Loucy (cell line): ENCODE results near the gene GOLGA8J.
"Not testable (repeated sequence)": the region's sequence is repeated elsewhere in the genome, so short reads cannot be mapped to it uniquely, and the experiment has no call there.

Experiments used
- H2AFZ ChIP-seq: fragments of 200-600 bp; sonication (generic); 2 replicates; pipeline ENCODE4 v1.6.0; 2016; ENCODE audit warnings: antibody characterized with exemption, mild to moderate bottlenecking, low read length, moderate library complexity
- H3F3A ChIP-seq: fragments of 200-600 bp; 2 replicates; pipeline ENCODE4 v1.6.0; 2016; ENCODE audit warnings: antibody characterized with exemption, low read depth, mild to moderate bottlenecking
- H3K27me3 ChIP-seq: fragments of 200-600 bp; sonication (generic); 2 replicates; pipeline ENCODE4 v1.6.1; 2014; ENCODE audit warnings: low read length, mild to moderate bottlenecking; ENCODE audit not compliant: insufficient read depth, poor library complexity, severe bottlenecking
- H3K36me3 ChIP-seq: fragments of 200-600 bp; sonication (generic); 2 replicates; pipeline ENCODE4 v1.6.1; 2016; ENCODE audit warnings: low read length; ENCODE audit not compliant: insufficient read depth
- H3K4me1 ChIP-seq: fragments of 200-600 bp; sonication (generic); 2 replicates; pipeline ENCODE4 v1.5.1; 2014; ENCODE audit warnings: low read length, mild to moderate bottlenecking; ENCODE audit not compliant: insufficient read depth, poor library complexity, severe bottlenecking
- H3K4me2 ChIP-seq: fragments of 200-600 bp; sonication (generic); 2 replicates; pipeline ENCODE4 v1.6.0; 2014; ENCODE audit warnings: antibody characterized with exemption, low read length, low read depth, mild to moderate bottlenecking; ENCODE audit not compliant: poor library complexity, severe bottlenecking
- H3K4me3 ChIP-seq: fragments of 200-600 bp; sonication (generic); 2 replicates; pipeline ENCODE4 v1.5.1; 2014; ENCODE audit warnings: low read length, mild to moderate bottlenecking, mixed read lengths; ENCODE audit not compliant: poor library complexity, severe bottlenecking
- H3K79me2 ChIP-seq: fragments of 200-600 bp; sonication (generic); 2 replicates; pipeline ENCODE4 v1.6.1; 2014; ENCODE audit warnings: low read length; ENCODE audit not compliant: insufficient read depth
- H3K9ac ChIP-seq: fragments of 200-600 bp; sonication (generic); 2 replicates; pipeline ENCODE4 v1.6.0; 2014; ENCODE audit warnings: mild to moderate bottlenecking, low read depth, low read length, moderate library complexity; ENCODE audit not compliant: poor library complexity, severe bottlenecking
- H3K9me2 ChIP-seq: fragments of 200-600 bp; sonication (generic); replicated peaks from 2 replicates; pipeline ENCODE4 v1.6.1; 2016; ENCODE audit warnings: low read depth, low read length, mixed read lengths
- H3K9me3 ChIP-seq: fragments of 200-600 bp; sonication (generic); 2 replicates; pipeline ENCODE4 v1.6.1; 2014; ENCODE audit warnings: mild to moderate bottlenecking, antibody characterized with exemption, low read length, low read depth; ENCODE audit not compliant: insufficient read depth
- H4K20me1 ChIP-seq: fragments of 200-600 bp; sonication (generic); 2 replicates; pipeline ENCODE4 v1.6.0; 2014; ENCODE audit warnings: antibody characterized with exemption, low read length, mild to moderate bottlenecking; ENCODE audit not compliant: insufficient read depth, poor library complexity, severe bottlenecking
- CTCF ChIP-seq: fragments of 200-600 bp; sonication (generic); conservative IDR thresholded peaks from 2 replicates; pipeline ENCODE4 v1.5.1; 2014; ENCODE audit warnings: mild to moderate bottlenecking, antibody characterized with exemption, low read length

GOLGA8J gene

GRCh38 chr15:30130066-30130465, 47.3 kb downstream of the GOLGA8J start:
- TF ChIP-seq CTCF, result 0 out of 2 replicates have a peak, but pooled peaks have one; percentile 9
- not testable (repeated sequence) for H3F3A ChIP-seq

DNA sequence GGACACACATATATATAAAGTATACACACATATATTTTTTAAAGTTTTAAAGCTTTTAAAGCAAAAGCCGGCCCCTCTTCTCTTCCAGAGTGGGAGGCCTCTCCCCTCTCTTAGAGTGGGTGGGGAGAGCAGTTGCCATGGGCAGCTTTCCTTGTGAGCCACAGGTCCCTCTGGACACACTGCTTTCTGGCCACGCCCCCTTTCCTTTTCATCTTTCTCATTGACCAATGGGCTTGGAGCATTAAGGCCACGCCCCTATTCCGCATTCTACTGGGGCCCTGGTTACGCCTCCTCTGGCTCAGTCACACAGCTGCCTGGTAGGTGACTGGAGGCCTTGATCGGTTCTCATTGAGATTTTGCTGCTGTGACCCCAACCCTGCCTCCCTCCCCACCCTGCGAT, 52.0 kb downstream of the GOLGA8J start, which contains the start of gene GOLGA8T:
Gene GOLGA8T, plus strand, starts transcription at position 301 of the 400 bp plus-strand sequence. Its CDS starts 98 bp downstream, at position 399.
- H3K4me2 ChIP-seq, H4K20me1 ChIP-seq, H3K9me2 ChIP-seq, H3K4me1 ChIP-seq, H3K36me3 ChIP-seq, H3K9me3 ChIP-seq, H3K27me3 ChIP-seq, H3K9ac ChIP-seq, H2AFZ ChIP-seq, H3K79me2 ChIP-seq, H3K4me3 ChIP-seq, H3F3A ChIP-seq: not testable (repeated sequence)

More at GRCh38 chr15:30130066-30130465, 47.3 kb downstream of the GOLGA8J start:
- not testable (repeated sequence) for H4K20me1 ChIP-seq, H3K9ac ChIP-seq, H3K4me1 ChIP-seq, H3K4me3 ChIP-seq, H2AFZ ChIP-seq, H3K36me3 ChIP-seq, H3K4me2 ChIP-seq, H3K9me2 ChIP-seq, H3K27me3 ChIP-seq, H3K9me3 ChIP-seq, H3K79me2 ChIP-seq
